Measurements from ENCODE around the gene LIN28B. TPM values are rescaled to one million over a fixed set of nuclear protein-coding genes. Genes with fewer than 3 reads are reported as not detected.
A peak's percentile ranks its signal among the peaks of the same experiment; 100 is the strongest.

LIN28B gene
- total and polyA plus RNA-seq, 2 of the 4 experiments (the other 2 are of a cell fraction) = not detected

DNA sequence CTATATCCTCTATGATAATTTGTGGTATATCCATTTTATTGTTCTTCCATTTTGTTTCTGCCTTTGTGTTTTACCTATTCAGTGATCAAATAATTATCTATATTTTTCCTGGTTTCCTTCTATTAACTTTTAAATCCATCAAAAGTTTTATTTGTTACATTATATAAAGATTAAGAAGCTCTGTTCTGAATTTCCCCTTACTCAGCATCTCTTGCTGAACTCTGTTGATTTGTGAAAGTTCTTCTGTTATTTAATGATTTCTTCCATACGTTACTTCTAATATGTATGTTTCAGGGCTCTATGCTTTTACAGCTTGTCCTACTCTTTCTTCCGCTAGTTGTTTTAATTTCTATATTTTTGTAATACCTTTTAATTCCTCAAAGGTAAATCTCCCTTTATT lies 87.1 kb downstream of the LIN28B start:
- Histone ChIP-seq H4K8ac (ENCODE audit: low read depth in 2 of 2, low read length in 2 of 2) (no peak overlapping the region), H4K91ac (ENCODE audit: insufficient read depth, low read depth, low read length) (no peak overlapping the region), H3K9me1 (ENCODE audit: insufficient read depth, low read length) (no peaks in the 10 kb centered on the region), H4K5ac (ENCODE audit: low read depth, low read length) (no peak overlapping the region), H3K4ac (ENCODE audit: low read depth, low read length) (no peak overlapping the region), H4K20me1 (ENCODE audit: insufficient read depth, low read length) (no peaks in the 10 kb centered on the region), H3K9me3 (ENCODE audit: control insufficient read depth, insufficient read depth, low read length) (no peaks in the 10 kb centered on the region), H3K23ac (ENCODE audit: low read depth, low read length) (no peak overlapping the region), H3K4me3 (ENCODE audit: insufficient read depth, low read depth, low read length) (no peak overlapping the region), H3K14ac (replicated peaks; ENCODE audit: low read depth, low read length) (no peak overlapping the region), H3K4me2 (ENCODE audit: low read depth, low read length) (no peak overlapping the region), H2AFZ (replicated peaks; ENCODE audit: low read length, poor library complexity) (no peak overlapping the region), H2BK120ac (ENCODE audit: low read depth, low read length) (no peak overlapping the region), H2AK9ac (replicated peaks; ENCODE audit: low read depth, low read length, poor library complexity) (no peak overlapping the region), H2BK15ac (ENCODE audit: low read depth, low read length) (no peak overlapping the region), H3K56ac (ENCODE audit: extremely low read depth, insufficient read depth, low read length) (no peak overlapping the region), H3K18ac (ENCODE audit: low read depth, low read length) (no peak overlapping the region), H3K27ac (ENCODE audit: insufficient read depth, low read length) (no peak overlapping the region), H2BK20ac (ENCODE audit: low read depth, low read length) (no peak overlapping the region), H3K9ac (ENCODE audit: low read depth, low read length) (no peak overlapping the region), H2AK5ac (ENCODE audit: low read depth, low read length) (no peak overlapping the region), H2BK5ac (ENCODE audit: low read depth, low read length, poor library complexity, severe bottlenecking) (no peak overlapping the region), H3K36me3 (ENCODE audit: control insufficient read depth, insufficient read depth, low read length) (no peaks in the 10 kb centered on the region), H3K4me1 (ENCODE audit: control insufficient read depth, insufficient read depth, low read length) (no peaks in the 10 kb centered on the region), H3K79me1 (ENCODE audit: low read depth in 1 of 2, low read length in 2 of 2) (no peaks in the 10 kb centered on the region), H3K27me3 (ENCODE audit: control insufficient read depth, insufficient read depth, low read length) (no peaks in the 10 kb centered on the region)
- POLR2A ChIA-PET (ENCODE audit: unreplicated experiment) = no interaction called here
- intact Hi-C loops (cut with micrococcal nuclease) (no loop called here), dilution Hi-C loops (cut with HindIII; ENCODE audit: low sequenced_read_pairs, unreplicated experiment) (no loop called here), in situ Hi-C loops (cut with MboI; ENCODE audit: low sequenced_read_pairs) (no loop called here)
- no peak for ATAC-seq (ENCODE audit: low read depth)
- DNase-seq = no peak
- CTCF ChIA-PET = interaction anchor here (1.0 kb wide), 1 partner anchor 12 kb away, joined by 4 read pairs; no protein-coding TSS in a partner anchor
- whole genome bisulfite sequencing, 2 experiments (ENCODE audit: extremely low coverage in 2 of 2, insufficient read length in 1 of 2) = no CpG with 5 or more reads among the region's 2 CpGs
- TF ChIP-seq MAFK (IDR thresholded peaks at IDR 0.05; ENCODE audit: low read depth, low read length) = peak; percentile 78
- TF ChIP-seq FOS (IDR thresholded peaks at IDR 0.05; ENCODE audit: low read depth, low read length) = no peak
- no peak for TF ChIP-seq USF2 (IDR thresholded peaks at IDR 0.05; ENCODE audit: low read depth, low read length)
- no peak for TF ChIP-seq RFX5 (IDR thresholded peaks at IDR 0.05; ENCODE audit: low read depth, low read length)
- no TSS peak for BruUV-seq (replicated peaks)
